GM19372 (cell line): ENCODE results near the gene FGF5.
"Not testable (repeated sequence)": the region's sequence is repeated elsewhere in the genome, so short reads cannot be mapped to it uniquely, and the experiment has no call there.

Source experiments
- ATAC-seq: cut with Tn5 transposase; IDR thresholded peaks from one replicate; pipeline ENCODE4 v1.9.1; 2021; ENCODE audit warnings: mild to moderate bottlenecking, low read depth, moderate library complexity; ENCODE audit not compliant: unreplicated experiment

FGF5 gene

GRCh38 chr4:80286451-80286850 lies 20.0 kb downstream of the FGF5 start:
- no peak for ATAC-seq

GRCh38 chr4:80290665-80291064 lies 24.2 kb downstream of the FGF5 start:
- ATAC-seq: not testable (repeated sequence)

DNA sequence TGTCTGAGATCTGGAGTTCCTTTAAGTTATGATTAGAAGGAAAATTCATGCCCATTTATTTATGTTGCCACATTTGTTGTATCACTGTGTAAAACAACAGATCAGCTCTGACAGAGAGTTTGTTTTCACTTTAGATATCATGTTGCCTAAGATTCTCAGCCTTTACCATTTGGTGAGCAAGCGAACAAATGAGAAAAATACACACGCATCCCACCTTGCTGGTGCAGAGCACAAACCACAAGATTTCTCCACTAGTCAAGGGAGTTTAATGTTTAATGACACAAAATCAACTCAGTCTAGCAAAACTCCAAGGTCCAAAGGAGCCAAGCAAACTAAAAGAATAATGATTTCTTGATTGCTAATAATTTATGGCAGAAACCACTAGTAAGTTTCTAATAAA lies 27.7 kb downstream of the FGF5 start:
- no peak for ATAC-seq

DNA sequence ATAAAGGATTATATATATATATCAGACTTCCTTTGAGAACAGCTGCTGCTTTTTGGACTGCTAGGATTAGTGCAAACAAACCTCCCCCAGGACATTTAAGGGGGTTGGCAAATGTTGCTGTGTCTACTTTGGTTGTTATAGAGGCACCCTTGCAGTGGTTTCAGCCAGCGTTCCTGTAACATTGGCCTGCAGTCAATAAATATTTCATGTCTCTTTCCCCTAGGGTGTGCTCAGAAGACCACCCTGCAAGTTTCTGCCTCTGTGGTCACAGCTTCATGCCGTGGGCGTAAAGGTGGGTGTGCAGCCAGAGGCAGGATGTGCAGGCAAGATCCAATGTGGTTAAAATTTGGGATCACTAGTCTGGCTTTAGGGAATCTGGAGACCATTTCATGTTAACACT lies 28.9 kb downstream of the FGF5 start:
- ATAC-seq: no peak

GRCh38 chr4:80295826-80296225 lies 29.4 kb downstream of the FGF5 start:
- no peak for ATAC-seq

DNA sequence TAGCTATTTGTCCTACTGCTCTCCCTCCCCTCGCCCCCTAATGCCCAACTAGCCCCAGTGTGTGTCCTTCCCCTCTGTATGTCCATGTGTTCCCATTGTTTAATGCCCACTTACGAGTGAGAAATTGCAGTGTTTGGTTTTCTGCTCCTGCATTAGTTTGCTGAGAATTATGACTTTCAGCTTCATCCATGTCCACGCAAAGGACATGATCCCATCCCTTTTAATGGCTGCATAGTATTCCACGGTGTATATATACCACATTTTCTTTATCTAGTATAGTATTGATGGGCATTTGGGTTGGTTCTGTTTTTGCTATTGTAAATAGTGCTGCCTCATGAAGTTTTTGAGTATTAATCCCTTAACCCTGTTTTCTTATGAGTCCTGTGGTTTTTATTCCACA lies 35.4 kb downstream of the FGF5 start:
- ATAC-seq: no peak

- no peak for ATAC-seq
Measured at GRCh38 chr4:80302616-80303223, 36.3 kb downstream of the FGF5 start.

DNA sequence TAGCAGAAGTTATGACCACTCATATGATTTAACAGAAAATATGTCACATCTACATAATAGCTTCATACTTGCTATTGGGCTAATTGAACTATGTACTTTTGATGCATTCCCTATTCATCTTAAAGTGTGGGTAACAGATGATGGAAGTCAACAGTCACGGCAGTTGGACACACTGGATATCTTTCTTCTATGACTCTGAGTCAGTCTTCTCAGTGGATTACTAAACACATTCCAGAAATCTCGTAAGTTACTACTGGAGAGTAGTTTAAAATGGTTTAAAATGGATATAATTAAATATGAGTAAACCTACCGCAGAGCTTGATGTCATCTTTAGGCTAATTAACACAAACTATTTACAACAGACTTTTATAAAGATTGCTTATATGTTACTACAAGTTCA lies 39.0 kb downstream of the FGF5 start:
- ATAC-seq: no peak

DNA sequence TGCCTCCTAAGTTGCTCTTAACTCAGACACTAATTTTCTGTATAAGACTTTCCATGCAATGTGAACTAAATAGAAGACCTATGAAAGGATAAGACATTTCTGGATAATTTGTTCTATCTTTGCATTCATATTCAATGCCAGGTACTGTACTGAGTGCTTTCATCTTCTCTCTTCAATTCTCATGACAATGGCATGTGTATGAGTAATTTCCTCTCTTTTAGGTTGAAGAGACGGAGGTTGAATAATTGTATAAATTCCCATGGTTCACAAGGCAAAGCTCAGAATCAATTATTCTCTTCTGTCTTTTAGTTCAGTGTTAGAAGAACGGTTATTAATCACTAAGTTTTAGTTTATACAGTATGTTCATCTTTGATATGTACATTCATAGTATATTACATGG lies 39.8 kb downstream of the FGF5 start:
- ATAC-seq: no peak

DNA sequence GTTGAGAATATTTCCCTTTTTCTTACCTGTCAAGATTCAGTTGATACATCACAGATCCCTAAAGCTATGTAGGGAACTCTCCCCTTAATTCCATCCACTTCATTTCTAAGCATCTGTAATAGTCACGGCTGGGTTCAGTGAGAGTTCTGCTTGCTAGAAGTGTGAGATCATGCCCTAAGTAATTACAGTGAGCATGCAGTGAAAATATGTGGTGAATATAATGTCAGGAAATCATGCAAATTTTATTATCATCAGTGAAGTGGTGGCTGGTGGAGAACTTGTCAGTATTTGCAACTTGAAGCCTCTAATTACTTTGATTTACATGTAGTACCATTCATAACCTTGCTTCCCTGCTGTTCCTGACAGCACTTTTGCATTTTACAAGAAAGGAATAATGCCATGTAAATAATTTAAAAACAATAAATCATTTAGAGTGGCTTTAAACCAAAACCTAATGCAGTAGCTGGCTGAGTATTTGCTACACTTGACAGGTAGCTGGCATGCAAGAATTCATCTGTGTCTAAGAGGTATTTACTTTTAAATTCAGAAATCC lies 40.8 kb downstream of the FGF5 start:
- ATAC-seq: no peak

- no peak for ATAC-seq
Measured at GRCh38 chr4:80307774-80308465, 41.5 kb downstream of the FGF5 start.

DNA sequence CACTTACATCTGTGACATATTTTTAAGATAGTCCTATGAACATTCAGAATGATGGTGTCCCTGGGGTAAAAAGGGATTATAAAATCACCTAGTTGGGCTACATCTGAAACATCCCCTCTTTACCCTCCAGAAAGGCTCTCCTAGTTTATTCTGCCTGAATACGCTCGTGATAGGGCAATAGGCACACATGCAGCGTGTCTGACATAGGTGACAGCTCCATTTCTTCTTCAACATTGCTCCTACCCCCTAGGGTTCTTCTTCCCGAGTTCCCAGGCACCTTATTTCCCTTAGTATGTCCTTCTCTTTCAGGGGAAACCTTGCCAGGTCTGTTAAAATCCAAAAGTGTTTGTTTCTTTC lies 42.0 kb downstream of the FGF5 start:
- no peak for ATAC-seq

DNA sequence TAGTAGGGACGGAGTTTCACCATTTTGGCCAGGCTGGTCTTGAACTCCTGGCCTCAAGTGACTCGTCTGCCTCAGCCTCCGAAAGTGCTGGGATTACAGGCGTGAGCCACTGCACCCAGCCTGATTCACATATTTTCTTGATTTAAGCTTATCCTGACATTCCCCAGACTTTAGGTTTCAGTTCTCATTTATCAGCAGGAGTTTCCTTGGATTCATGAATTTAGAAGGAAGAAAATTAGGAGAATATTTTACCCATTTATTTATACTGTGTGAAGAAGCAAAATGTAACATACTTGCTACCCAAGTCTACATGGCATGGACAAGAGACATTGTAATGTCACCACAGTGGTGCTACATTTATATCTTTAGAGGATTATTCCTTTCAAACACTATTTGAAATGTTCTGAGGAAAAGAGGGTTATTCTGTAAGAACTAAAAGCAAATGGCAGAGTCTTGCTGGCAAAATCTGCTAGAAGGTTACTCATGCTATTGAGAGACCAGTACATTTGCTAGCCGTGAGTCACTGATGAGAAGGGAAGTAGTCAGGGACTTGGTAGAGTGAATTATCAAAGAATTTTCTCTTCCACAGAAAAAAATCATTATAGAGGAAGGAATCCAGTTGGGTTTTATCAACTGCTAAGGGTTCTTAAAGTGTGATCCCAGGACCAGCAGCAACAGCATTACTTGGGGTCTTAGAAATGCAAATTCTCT lies 43.0 kb downstream of the FGF5 start:
- no peak for ATAC-seq

GRCh38 chr4:80311130-80311529 lies 44.7 kb downstream of the FGF5 start:
- ATAC-seq: no peak

DNA sequence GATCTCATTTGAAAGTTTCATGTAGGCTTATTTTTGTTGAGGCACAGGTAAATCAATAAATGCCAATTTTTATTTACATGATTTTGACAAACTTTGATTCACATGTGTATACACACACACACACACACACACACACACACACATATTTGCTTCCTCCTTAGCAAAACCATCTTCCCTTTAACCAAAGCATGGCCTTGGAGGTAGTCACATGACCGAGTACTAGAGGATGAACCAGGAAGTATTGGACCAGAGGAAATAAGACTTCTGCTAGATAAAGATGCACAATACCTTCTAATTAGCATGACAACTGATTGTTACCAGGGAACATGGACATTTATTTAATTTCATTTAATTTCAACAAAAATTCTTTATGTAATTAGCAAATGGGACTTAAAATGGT lies 45.7 kb downstream of the FGF5 start:
- ATAC-seq: no peak

DNA sequence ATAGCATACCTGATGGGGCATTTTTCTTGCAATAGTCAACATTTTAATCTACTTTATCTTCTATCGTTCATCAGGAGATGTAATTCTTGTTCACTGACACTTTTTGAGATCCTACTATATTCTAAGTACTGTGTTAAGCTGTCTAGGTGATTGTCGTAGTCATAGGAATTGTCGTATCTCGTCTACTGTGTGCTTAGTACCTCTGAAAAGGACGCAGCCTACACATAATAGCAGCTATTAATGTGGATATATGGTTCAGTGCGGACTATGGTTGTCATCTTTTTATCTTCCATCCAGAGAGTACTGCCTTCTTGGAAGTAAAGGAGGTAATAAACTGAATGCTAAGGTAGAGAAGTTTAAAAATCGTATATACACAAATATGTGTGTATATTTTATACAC lies 47.2 kb downstream of the FGF5 start:
- no peak for ATAC-seq

- not testable (repeated sequence) for ATAC-seq
Measured at GRCh38 chr4:80315848-80316247, 49.4 kb downstream of the FGF5 start.

GRCh38 chr4:80321341-80321740 lies 54.9 kb downstream of the FGF5 start:
- ATAC-seq: no peak

GRCh38 chr4:80321776-80322175 lies 55.3 kb downstream of the FGF5 start:
- no peak for ATAC-seq

DNA sequence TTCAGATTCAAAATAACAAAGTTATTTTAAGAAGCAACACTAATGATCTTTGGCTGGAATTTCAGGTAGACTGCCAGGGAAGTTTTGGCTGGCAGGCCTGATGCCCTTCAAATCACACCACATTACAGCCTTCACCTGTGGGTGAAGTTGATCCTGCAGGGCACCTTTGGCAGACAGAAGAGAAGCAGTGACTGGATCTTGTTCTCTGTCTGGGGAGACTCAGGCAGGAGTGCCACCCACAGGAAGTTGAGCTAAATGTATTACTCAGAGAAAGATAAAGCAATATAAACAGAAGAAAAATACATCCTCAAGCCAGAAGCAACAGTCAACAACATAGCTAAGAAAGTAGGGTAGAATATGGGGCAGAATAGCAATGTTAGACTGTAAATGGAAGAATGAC lies 56.3 kb downstream of the FGF5 start:
- ATAC-seq: no peak

- ATAC-seq: no peak
Measured at GRCh38 chr4:80324171-80324570, 57.7 kb downstream of the FGF5 start.

DNA sequence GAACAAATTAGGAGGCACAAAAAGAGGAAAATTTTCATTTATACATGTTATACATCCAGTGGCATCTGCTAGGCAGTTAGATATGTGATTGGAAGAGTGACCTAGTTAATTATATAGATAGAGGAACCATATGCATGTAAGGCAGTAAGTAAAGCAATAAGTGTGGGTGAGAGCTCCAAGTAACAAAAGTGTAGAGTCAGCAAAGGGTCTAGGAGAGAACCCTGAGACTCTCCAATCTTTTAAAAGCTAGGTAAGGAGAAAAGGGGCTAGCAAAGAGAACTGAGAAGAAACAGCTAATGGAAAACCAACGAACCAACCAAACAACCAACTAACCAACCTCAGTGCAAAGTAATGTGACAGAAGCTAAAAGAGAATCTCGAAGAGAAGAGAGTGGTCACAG lies 65.2 kb downstream of the FGF5 start:
- no peak for ATAC-seq
